Caco-2 (cell line): ENCODE measurements around the gene PTPRN2. TPM values are rescaled to one million over a fixed set of nuclear protein-coding genes. Genes with fewer than 3 reads are reported as not detected.
"Not testable (repeated sequence)": the region's sequence is repeated elsewhere in the genome, so short reads cannot be mapped to it uniquely, and the experiment has no call there.

Experiments used
- BruUV-seq: library from RNA; stranded (reverse); fragments of 400-500 nt; replicated peaks from 2 replicates; lab custom pipeline; 2021; lab: Mats Ljungman, UMichigan
- CTCF ChIA-PET: fragments of 300-600 bp; sonication (Branson Sonifier 250); formaldehyde crosslinking; loops from one replicate; lab custom pipeline; 2022; ENCODE audit warnings: antibody characterized with exemption; lab: Charles Lee
- POLR2A ChIA-PET: fragments of 300-600 bp; sonication (Branson Sonifier 250); formaldehyde crosslinking; loops from one replicate; lab custom pipeline; 2022; ENCODE audit warnings: antibody characterized with exemption; lab: Charles Lee
- DNase-seq, 2 experiments: peaks; one replicate each; pipeline versions ENCODE4 v3.0.0 to v3.0.0-alpha.2; 2020 to 2022
- H3K27me3 ChIP-seq: replicated peaks from 2 replicates; pipeline ENCODE4 v1.6.0; 2011; ENCODE audit warnings: low read length; ENCODE audit not compliant: control insufficient read depth, insufficient read depth
- H3K36me3 ChIP-seq: 2 replicates; pipeline ENCODE4 v1.5.1; 2011; ENCODE audit warnings: low read length; ENCODE audit not compliant: control insufficient read depth, insufficient read depth
- H3K4me1 ChIP-seq: fragments of 250-450 bp; sonication (Bioruptor Pico); 2 replicates; pipeline ENCODE4 v1.5.1; 2020; ENCODE audit warnings: mild to moderate bottlenecking
- H3K4me3 ChIP-seq: 2 replicates; pipeline ENCODE4 v1.5.1; 2011; ENCODE audit warnings: low read depth, mild to moderate bottlenecking, control low read depth, low read length
- H3K9me3 ChIP-seq: fragments of 250-450 bp; sonication (Bioruptor Pico); 2 replicates; pipeline ENCODE4 v1.5.1; 2020; ENCODE audit warnings: mild to moderate bottlenecking, moderate library complexity
- H3K27ac Mint-ChIP-seq: one replicate; pipeline ENCODE4 v1.8.0; 2022; ENCODE audit warnings: mixed read lengths; ENCODE audit not compliant: unreplicated experiment
- H3K27me3 Mint-ChIP-seq: one replicate; pipeline ENCODE4 v1.8.0; 2022; ENCODE audit warnings: mixed read lengths; ENCODE audit not compliant: insufficient read depth, unreplicated experiment
- H3K36me3 Mint-ChIP-seq: one replicate; pipeline ENCODE4 v1.8.0; 2022; ENCODE audit warnings: mild to moderate bottlenecking, mixed read lengths; ENCODE audit not compliant: insufficient read depth, unreplicated experiment
- H3K4me1 Mint-ChIP-seq: one replicate; pipeline ENCODE4 v1.8.0; 2022; ENCODE audit warnings: low read depth, mixed read lengths; ENCODE audit not compliant: unreplicated experiment
- H3K4me3 Mint-ChIP-seq: one replicate; pipeline ENCODE4 v1.8.0; 2022; ENCODE audit warnings: mild to moderate bottlenecking, moderate library complexity, mixed read lengths; ENCODE audit not compliant: unreplicated experiment
- H3K9me3 Mint-ChIP-seq: one replicate; pipeline ENCODE4 v1.8.0; 2022; ENCODE audit warnings: mixed read lengths; ENCODE audit not compliant: unreplicated experiment
- intact Hi-C: fragments of 100-400 bp; cut with micrococcal nuclease; formaldehyde crosslinking; loops from one replicate; pipeline ENCODE4 v1.10.0; 2022; ENCODE audit not compliant: unreplicated experiment
- total RNA-seq: library from RNA; stranded (reverse); gene quantifications from 2 replicates; pipeline ENCODE4 v1.2.3, GENCODE V29; 2022
- TF ChIP-seq, protein P1 (sequence below), 2 experiments: fragments of 200-600 bp in 1 of 2; IDR thresholded peaks; 1 replicate in 1 of 2; 2 replicates in 1 of 2; pipeline versions ENCODE4 v1.5.1 to v1.8.0; 2011 to 2022; ENCODE audit warnings: antibody characterized with exemption in 1 of 2, control low read depth in 1 of 2, inconsistent platforms in 1 of 2, low read depth in 1 of 2, low read length in 1 of 2, mild to moderate bottlenecking in 1 of 2, moderate library complexity in 1 of 2; ENCODE audit not compliant: insufficient read depth in 1 of 2, severe bottlenecking in 1 of 2, unreplicated experiment in 1 of 2

PTPRN2 gene
- total RNA-seq, 1 experiment from 2014 or later, result 1.4 TPM

DNA sequence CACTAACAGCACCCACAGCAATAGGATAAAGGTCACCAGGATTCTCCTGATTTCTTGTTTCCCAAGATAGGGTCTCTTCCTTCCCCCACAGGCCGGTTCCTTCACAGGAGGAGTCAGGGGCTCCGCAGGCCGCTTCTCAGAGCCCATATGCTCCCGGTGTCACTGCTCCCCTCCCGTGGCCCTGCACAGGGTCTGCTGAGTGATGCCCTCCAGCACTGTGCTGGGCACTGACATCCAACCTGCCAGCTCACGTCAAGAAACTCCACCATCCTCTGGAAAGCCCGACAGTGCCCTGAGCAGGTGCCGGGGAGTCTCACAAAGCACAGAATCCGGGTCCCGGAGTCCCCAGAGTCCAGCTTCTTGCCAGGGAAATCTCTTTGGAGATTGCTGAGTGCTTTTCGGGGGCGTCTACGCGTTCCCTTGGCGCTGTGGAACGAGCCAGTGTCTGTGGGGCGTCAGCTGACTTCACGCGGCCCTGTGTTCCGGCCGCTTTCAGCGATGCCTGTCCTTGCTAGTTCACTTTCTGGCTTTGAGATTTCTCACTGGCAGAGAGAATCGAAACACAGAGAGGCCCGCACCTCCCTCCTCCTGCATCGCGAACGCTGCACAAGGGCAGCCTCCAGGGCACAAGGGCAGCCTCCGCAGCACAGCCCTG, 683.3 kb downstream of the PTPRN2 start:
- Mint-ChIP-seq H3K4me1 (no peaks in the 10 kb centered on the region), H3K27me3 (no peaks in the 10 kb centered on the region), H3K36me3 (peaks cover 6% of the 10 kb centered on the region), H3K9me3 (peaks cover 6% of the 10 kb centered on the region), H3K27ac (no peak overlapping the region), H3K4me3 (no peak overlapping the region)
- no peak overlapping the region for H3K4me3 ChIP-seq
- no peaks in the 10 kb centered on the region for H3K4me1 ChIP-seq
- intact Hi-C loops, result no loop called here
- DNase-seq, result no peak
- no peaks in the 10 kb centered on the region for H3K36me3 ChIP-seq
- POLR2A ChIA-PET, result no interaction called here
- CTCF ChIA-PET, result no interaction called here
- no TSS peak for BruUV-seq
- H3K27me3 ChIP-seq, result no peaks in the 10 kb centered on the region
- no peaks in the 10 kb centered on the region for H3K9me3 ChIP-seq
- TF ChIP-seq, protein P1, sequence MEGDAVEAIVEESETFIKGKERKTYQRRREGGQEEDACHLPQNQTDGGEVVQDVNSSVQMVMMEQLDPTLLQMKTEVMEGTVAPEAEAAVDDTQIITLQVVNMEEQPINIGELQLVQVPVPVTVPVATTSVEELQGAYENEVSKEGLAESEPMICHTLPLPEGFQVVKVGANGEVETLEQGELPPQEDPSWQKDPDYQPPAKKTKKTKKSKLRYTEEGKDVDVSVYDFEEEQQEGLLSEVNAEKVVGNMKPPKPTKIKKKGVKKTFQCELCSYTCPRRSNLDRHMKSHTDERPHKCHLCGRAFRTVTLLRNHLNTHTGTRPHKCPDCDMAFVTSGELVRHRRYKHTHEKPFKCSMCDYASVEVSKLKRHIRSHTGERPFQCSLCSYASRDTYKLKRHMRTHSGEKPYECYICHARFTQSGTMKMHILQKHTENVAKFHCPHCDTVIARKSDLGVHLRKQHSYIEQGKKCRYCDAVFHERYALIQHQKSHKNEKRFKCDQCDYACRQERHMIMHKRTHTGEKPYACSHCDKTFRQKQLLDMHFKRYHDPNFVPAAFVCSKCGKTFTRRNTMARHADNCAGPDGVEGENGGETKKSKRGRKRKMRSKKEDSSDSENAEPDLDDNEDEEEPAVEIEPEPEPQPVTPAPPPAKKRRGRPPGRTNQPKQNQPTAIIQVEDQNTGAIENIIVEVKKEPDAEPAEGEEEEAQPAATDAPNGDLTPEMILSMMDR (IDR thresholded peaks at IDR 0.05; ENCODE audit: insufficient read depth in 1 of 2, low read depth in 1 of 2, low read length in 1 of 2, severe bottlenecking in 1 of 2, unreplicated experiment in 1 of 2), result no peak

- Histone ChIP-seq H3K9me3 (no peaks in the 10 kb centered on the region), H3K4me3 (no peak overlapping the region), H3K36me3 (no peaks in the 10 kb centered on the region), H3K27me3 (no peaks in the 10 kb centered on the region), H3K4me1 (no peaks in the 10 kb centered on the region)
- Mint-ChIP-seq H3K36me3 (peaks cover 6% of the 10 kb centered on the region), H3K9me3 (peaks cover 6% of the 10 kb centered on the region), H3K4me3 (no peak overlapping the region), H3K4me1 (no peaks in the 10 kb centered on the region), H3K27ac (no peak overlapping the region), H3K27me3 (no peaks in the 10 kb centered on the region)
- intact Hi-C loops, result no loop called here
- BruUV-seq, result no TSS peak
- CTCF ChIA-PET, result no interaction called here
- POLR2A ChIA-PET, result no interaction called here
- DNase-seq, result no peak
- TF ChIP-seq, protein P1 (IDR thresholded peaks at IDR 0.05; ENCODE audit: insufficient read depth in 1 of 2, low read depth in 1 of 2, low read length in 1 of 2, severe bottlenecking in 1 of 2, unreplicated experiment in 1 of 2), result no peak
These were observed 683.9 kb downstream of the PTPRN2 start for GRCh38 chr7:157903710-157904109.

DNA sequence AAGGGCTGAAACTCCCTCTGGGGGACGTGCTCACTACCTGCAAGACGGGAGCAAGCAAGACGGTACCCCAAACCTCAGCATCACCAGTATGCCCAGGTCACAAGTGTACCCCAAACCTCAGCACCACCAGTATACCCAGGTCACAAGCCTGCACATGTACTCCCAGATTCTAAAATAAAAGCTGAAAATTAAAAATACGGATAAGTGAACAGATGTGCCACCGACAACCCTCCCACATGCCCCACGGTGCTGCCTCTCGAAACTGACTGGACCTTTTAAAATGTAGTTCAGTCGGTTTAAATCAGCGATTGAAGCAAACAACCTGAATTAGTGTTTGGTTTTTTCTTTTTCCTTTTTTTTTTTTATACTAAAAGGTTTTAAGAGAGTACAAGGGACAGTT, 684.3 kb downstream of the PTPRN2 start:
- DNase-seq, result no peak
- Mint-ChIP-seq H3K4me1 (no peaks in the 10 kb centered on the region), H3K27me3 (no peaks in the 10 kb centered on the region), H3K36me3 (peaks cover 6% of the 10 kb centered on the region), H3K9me3 (peaks cover 6% of the 10 kb centered on the region), H3K4me3 (no peak overlapping the region), H3K27ac (no peak overlapping the region)
- TF ChIP-seq, protein P1 (IDR thresholded peaks at IDR 0.05; ENCODE audit: insufficient read depth in 1 of 2, low read depth in 1 of 2, low read length in 1 of 2, severe bottlenecking in 1 of 2, unreplicated experiment in 1 of 2), result no peak
- BruUV-seq, result no TSS peak
- no peaks in the 10 kb centered on the region for H3K27me3 ChIP-seq
- intact Hi-C loops, result no loop called here
- no peaks in the 10 kb centered on the region for H3K9me3 ChIP-seq
- CTCF ChIA-PET, result no interaction called here
- H3K4me1 ChIP-seq, result no peaks in the 10 kb centered on the region
- H3K36me3 ChIP-seq, result no peaks in the 10 kb centered on the region
- H3K4me3 ChIP-seq, result no peak overlapping the region
- POLR2A ChIA-PET, result no interaction called here

GRCh38 chr7:157901816-157902610, 685.6 kb downstream of the PTPRN2 start:
- H3K36me3 ChIP-seq, BruUV-seq, DNase-seq, H3K27ac Mint-ChIP-seq, H3K4me3 ChIP-seq, H3K9me3 ChIP-seq, H3K4me1 Mint-ChIP-seq, H3K4me1 ChIP-seq, CTCF ChIA-PET, H3K27me3 Mint-ChIP-seq, POLR2A ChIA-PET, H3K36me3 Mint-ChIP-seq, H3K9me3 Mint-ChIP-seq, H3K4me3 Mint-ChIP-seq, H3K27me3 ChIP-seq, intact Hi-C loops: not testable (repeated sequence)
